GM23248 (cell line): ENCODE results near the gene OR7D4.
"Not testable (repeated sequence)": the region's sequence is repeated elsewhere in the genome, so short reads cannot be mapped to it uniquely, and the experiment has no call there.

Experiments used
- EZH2 ChIP-seq: fragments of 200-600 bp; sonication (generic); IDR thresholded peaks from 2 replicates; pipeline ENCODE4 v1.6.1; 2018; ENCODE audit warnings: antibody characterized with exemption, mild to moderate bottlenecking; ENCODE audit not compliant: insufficient read depth, poor library complexity, severe bottlenecking
- EZH2phosphoT487 ChIP-seq: fragments of 200-600 bp; sonication (generic); IDR thresholded peaks from 2 replicates; pipeline ENCODE4 v1.6.1; 2018; ENCODE audit warnings: antibody characterized with exemption, moderate library complexity, mild to moderate bottlenecking, low read depth; ENCODE audit not compliant: insufficient read depth

GRCh38 chr19:9198044-9198443 lies 21.3 kb downstream of the OR7D4 start:
- TF ChIP-seq EZH2, EZH2phosphoT487: not testable (repeated sequence)
